CD4-positive, alpha-beta T cell treated with Interleukin-6 at 100 ng/mL for 8 hours (primary cell): Measurements from ENCODE around the gene ZNF735.
"Not testable (repeated sequence)": the region's sequence is repeated elsewhere in the genome, so short reads cannot be mapped to it uniquely, and the experiment has no call there.

Experiments
- DNase-seq: peaks from one replicate; pipeline ENCODE4 v3.0.0-alpha.2; 2020; ENCODE audit warnings: mixed read lengths, low spot score

The ZNF735 gene

DNA sequence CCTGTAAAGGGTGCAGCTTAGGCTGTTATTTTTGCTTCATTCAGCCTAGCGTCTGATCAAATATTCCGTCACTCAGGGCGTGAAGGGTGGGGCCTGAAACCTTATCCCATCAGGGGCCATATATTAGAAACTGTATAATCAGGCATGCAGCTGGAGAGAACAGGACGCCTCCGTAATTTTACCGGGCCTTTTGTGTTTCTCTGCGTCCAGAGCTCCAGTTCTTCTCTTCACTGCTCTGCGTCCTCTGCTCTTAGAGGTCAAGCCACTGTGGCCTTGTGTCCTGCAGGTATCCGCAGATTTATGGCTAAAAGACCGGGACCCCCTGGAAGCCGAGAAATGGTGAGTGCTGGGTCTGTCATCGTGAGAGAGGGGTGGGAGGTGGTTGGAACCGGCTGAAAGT, at the start of gene ZNF735:
ZNF735 (plus strand) TSS at position 301 of the 400 bp plus-strand sequence; CDS start at position 301, 0 bp downstream.
- DNase-seq, result no peak

DNA sequence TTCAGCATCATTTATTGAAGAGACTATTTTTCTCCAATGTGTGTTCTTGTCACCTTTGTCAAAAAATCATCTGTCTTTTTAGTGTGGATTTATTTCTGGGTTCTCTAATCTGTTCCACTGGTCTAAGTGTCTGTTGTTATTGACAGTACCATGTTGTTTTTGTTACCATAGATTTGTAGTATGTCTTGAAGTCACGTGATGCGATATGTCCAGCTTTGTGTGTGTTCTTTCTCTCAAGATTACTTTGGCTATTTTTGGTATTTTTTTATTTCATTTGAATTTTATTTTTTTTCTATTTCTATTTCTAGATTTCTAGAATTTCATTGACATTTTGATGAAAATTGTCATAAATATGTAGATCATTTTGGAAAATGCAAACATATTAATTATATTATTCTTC, 36.0 kb upstream of the ZNF735 start:
- not testable (repeated sequence) for DNase-seq

DNA sequence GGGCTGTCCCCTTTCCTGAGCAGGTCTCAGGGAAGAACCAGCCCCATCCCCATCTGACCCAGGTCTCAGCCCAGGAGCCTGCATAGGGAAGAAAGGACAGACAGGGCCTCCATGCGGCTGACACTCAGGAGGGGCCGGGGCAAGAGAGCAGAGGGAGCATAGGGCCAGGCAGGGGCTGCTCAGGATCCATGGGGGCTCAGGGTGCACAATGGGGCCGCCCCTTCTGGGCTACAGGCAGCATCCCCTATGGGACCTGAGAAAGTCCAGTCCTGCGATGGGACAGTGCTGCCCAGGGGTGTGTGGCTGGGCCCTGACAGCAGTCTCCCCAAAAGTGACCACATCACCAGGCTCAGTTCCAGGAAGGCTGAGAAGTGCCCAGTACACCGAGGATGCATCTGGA, 32.7 kb upstream of the ZNF735 start:
- DNase-seq, result no peak

DNA sequence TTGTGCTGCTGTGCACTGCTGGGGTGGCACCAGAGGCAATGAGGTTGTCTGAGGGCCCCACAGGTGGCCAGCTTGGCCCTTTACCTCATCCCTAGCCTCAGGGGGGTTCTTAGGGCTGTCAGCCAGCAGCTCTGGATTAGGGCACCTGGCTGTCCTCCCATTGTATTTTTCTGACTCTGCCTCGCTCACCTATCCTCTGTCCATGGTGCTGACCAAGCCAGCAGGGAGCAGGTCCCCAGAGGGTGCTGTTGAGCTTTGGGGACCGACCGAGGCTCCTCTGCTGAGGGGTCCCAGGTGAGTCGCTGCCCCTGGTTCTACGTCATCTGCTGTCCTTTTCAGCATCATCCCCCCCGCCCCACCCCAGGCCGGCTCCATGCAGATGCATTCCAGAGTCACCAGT, 32.1 kb upstream of the ZNF735 start:
- DNase-seq, result no peak

DNA sequence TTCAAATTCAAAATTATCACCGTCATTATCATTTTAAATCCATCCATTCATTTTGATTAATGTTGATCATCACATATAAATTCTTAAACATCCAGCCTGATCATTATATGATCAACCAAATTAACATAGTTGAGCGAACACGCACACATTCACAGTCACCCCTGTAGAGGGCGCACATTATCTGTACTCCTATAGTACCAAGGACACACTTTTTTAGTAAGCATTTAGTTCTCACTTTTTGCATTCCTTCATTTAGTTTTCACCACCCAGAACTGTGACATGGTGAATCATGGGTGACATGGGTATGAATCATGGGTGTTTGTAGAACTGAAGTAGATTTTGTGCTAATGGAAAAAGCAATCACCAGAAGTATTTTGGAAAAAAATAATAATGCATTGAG, 26.0 kb upstream of the ZNF735 start:
- no peak for DNase-seq

DNA sequence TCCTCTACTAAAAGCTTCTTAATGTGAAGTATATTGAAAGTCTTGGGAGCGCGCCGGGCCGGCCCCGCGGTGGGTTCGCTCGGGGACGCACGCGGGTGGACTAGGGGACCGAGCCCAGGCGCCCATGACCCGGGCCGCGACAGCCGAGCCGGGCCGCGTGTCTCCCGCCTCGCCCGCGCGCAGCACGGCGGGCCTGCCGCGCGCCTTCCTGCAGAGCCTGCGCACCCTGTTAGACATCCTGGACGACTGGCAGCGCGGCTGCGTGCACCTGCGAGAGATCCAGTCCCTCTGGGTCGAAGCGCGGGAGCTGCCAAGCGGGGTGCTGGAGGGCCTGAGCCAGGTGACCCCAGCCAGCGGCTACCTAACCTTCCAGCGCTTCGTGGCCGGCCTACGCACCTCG, 25.4 kb upstream of the ZNF735 start:
- no peak for DNase-seq

DNA sequence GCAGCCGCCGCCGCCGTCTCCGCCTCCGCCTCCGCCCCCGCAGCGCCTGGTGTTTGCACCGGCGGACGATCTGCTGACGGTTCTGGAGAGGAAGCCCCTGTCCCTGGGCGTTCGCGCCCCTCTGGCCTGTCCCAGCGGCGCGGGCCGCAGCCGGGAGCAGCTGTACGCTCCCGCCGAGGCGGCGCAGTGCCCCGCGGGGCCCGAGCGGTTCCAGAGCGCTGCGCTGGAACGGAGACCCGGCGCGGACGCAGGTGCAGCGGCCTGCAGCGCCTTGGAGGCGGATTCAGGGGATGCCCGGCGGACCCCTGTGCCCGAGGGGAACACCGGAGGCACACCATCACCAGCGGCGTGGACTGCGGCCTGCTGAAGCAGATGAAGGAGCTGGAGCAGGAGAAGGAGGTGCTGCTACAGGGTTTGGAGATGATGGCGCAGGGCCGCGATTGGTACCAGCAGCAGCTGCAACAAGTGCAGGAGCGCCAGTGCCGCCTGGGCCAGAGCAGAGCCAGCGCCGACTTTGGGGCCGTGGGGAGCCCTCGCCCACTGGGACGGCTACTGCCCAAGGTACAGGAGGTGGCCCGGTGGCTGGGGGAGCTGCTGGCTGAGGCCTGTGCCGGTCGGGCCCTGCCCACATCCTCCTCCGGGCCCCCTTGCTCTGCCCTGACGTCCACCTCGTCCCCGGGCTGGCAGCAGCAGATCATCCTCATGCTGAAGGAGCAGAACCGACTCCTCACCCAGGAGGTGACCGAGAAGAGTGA, 24.8 kb upstream of the ZNF735 start:
- DNase-seq, result no peak

DNA sequence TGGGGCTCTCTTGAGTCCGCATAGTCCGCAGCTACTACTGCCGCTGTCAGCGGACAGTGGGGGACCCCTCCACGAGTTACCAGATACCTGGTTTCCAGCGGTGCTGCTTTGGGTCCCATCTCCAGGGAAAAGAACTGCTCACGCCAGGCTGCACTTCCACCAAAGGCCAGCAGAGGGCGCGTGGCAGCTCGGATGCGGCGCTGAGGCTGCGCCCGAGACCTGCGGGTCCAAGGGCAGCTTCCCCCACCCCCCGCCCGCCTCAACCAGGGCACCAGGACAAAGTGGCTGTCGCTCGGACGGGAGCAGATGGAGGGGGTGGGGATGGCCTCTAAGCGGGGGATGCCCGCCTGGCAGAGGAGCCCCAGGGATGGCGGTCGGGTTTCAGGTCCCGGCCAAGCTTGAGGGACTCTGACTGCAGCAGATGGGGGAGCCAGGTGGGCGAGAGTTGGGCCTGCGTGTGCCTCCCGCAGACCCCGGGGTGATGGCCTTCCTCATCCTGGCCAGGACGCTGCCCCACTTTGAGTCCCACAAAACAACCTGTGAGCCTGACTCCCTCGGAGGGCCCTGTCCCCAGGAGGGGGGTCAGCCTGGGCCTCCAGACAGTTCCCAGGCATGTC, 23.8 kb upstream of the ZNF735 start:
- DNase-seq, result peak; percentile 20

DNA sequence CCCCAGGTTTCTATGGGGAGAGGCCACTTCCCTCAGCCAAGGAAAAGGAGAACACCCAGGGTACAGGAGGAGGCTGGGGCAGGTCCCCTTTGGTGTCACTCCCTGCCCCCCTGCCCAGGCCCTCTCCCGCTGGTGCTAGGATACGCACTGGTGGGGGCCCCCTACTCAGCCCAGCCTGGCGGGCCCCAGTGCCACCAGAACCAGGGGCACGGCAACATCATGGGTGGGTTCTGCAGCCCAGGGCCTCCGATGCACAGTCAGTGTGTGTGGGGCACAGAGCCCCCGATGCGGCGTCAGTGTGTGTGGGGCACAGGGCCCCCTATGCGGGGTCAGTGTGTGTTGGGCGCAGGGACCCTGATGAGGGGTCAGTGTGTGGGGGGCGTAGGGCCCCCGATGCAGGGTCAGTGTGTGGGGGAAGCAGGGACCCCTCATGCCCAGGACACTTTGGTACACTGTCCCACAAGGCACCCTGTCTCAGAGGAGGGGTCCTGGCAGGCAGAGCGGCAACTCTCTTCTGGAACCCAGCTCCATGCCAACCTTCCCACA, 23.1 kb upstream of the ZNF735 start:
- no peak for DNase-seq

DNA sequence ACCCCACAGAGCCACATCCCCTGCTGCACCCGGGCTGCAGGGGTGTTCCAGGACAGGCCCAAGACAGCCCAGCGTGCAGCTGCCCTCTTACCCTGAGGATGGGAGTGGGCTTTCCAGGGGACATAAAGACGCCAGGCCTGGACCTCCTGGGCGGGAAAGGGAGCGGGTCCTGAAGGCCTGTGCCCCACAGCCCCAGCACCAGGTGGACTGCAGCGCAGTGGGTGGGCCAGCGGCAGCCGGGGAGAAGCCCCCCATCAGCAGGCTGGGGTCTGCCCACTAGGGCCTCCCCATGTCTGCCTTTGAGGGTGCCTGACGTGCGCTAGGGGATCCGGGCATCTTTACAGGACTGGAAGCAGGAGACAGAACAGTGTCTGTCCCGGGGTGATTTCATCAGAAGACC, 22.6 kb upstream of the ZNF735 start:
- no peak for DNase-seq

DNA sequence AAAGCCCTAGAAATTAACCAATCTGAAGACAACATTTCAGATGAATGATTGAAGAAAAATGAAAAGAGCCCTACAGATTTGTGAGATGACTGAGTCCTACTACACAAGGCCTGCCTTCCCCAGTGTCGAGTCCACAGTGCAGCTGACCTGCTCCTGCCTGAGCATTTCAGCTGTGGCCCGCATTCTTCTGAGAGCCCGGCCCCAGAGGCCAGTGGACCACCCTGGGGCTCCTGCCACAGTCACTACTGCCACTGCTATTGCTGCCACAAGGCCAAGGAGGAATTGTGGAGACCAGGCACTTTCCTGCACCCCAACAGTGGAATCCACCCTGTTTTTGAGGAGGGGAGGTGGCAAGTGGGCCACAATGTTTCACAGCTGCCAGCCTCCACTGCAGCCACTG, 19.6 kb upstream of the ZNF735 start:
- no peak for DNase-seq

DNA sequence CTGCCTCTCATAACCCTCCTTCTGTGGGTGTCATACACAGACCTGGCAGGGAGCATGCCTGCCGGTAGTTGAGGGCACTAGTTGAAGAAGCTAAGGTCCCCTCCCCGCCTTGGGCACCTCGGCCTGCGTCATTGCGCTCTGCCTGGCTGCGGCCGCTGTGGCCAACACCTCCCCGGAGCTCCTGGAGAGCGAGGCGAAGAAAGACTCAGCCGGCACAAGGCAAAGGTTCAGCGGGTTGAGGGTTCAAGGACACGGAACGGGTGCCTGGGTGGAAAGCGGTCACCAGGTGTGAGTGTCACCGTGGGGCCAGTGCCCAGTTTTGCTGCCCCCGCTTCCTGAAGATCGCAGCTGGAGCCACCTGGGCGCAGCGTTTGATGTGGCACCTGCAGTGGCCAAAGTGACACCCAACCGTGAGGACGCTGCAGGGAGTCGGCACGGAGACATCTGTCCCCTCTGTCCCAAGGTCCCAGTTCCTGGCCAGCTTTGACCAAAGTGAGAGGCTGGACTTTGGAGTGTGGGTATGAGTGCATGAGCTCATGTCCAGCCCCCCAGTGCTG, 14.8 kb upstream of the ZNF735 start:
- DNase-seq, result no peak

DNA sequence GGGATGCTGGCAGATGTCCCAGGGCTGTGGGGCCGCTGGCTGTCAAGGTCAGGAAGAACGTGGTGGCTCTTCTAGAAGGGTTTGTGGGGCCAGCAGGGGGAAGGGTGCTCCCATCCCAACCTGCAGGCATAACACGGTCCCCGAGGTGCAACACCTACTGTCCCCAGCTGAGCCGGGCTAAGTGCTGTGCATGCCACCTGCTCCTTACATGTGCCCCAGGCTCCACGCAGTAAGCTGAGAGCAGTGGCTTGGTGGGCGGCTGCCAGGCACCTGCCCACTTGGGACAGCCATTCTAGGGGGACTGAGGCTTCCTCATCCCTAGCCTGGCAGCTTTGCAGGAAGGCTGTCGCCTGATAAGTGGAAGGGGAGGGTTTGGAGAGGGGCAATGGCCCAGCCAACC, 14.2 kb upstream of the ZNF735 start:
- DNase-seq, result no peak

DNA sequence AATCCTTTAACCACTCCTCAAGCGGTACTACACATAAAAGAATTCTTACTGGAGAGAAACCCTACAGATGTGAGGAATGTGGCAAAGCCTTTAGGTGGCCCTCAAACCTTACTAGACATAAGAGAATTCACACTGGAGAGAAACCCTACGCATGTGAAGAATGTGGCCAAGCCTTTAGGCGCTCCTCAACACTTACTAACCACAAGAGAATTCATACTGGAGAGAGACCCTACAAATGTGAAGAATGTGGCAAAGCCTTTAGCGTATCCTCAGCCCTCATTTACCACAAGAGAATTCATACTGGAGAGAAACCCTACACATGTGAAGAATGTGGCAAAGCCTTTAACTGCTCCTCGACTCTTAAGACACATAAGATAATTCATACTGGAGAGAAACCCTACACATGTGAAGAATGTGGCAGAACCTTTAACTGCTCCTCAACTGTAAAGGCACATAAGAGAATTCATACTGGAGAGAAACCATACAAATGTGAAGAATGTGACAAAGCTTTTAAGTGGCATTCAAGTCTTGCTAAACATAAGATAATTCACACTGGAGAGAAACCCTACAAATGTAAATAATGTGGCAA, 12.8 kb downstream of the ZNF735 start:
- not testable (repeated sequence) for DNase-seq

DNA sequence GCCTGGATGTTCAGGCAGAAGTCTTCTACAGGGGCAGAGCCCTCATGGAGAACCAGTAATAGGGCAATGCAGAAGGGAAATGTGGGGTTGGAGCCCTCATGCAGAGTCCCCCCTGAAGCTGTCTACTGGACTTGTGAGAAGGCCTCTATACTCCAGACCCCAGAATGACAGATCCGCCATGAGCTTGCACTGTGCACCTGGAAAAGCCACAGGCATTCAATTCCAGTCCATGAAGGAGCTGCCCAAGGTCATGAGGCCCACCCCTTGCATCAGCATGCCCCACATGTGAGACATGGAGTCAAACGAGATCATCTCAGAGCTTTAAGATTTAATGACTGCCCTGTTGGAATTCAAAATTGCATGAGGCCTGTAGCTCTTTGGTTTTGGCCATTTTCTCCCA, 16.4 kb downstream of the ZNF735 start:
- no peak for DNase-seq

DNA sequence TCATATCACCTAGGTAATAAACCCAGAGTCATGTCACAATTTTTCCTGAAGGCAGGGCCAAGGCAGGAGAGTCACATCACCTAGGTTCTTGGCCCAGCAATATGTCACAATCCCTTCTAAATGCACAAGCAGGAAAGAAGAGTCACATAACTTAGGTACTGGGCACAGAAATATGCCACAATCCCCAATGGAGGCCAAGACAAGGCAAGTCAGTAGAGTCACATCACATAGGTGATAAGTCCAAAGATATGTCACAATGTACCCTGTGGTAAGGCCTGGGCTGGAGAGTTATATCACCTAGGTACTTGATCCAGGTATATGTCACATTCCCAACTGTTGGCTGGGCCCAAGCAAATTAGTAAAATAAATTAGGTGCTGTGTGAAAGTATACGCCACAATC, 21.2 kb downstream of the ZNF735 start, which contains the start of gene ZNF679:
ZNF679 (plus strand) TSS at position 301 of the 400 bp plus-strand sequence. CDS start 20,644 bp downstream, outside the sequence.
- not testable (repeated sequence) for DNase-seq

DNA sequence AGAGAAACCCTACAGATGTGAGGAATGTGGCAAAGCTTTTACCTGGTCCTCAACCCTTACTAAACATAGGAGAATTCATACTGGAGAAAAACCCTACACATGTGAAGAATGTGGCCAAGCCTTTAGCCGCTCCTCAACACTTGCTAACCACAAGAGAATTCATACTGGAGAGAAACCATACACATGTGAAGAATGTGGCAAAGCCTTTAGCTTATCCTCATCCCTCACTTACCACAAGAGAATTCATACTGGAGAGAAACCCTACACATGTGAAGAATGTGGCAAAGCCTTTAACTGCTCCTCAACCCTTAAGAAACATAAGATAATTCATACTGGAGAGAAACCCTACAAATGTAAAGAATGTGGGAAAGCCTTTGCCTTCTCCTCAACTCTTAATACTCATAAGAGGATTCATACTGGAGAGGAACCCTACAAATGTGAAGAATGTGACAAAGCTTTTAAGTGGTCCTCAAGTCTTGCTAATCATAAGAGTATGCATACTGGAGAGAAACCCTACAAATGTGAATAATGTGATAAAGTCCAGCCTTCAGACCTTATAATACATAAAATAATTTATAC, 59.4 kb downstream of the ZNF735 start:
- no peak for DNase-seq
